ENCODE results near the gene EIF5.

DNA sequence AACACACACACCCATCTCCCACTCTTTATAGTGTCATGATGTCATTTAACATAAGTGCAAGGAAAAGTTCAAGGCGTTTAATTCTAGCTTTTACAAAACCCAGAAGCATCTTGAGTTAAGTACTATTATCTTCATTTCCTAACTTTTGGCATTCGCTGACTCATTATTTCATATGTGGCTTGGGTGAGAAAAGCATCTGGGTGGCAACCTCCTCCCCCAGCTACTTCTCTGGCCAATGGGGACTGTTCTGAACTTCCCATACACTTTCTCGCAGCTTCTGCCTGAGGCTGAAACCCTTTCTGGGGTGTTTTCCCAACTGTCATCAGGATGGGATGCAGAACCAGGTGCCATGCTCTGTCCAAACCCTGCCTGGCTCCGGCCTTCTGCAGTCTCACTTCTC, 48.3 kb downstream of the EIF5 start:
- TF ChIP-seq POLR2A (IDR thresholded peaks at IDR 0.05; ENCODE audit: borderline replicate concordance, extremely low read depth, insufficient read depth, insufficient read length) (no peak), YY1 (IDR thresholded peaks at IDR 0.05; ENCODE audit: extremely low read depth, insufficient replicate concordance, low read depth, low read length) (no peak), SRF (IDR thresholded peaks at IDR 0.05; ENCODE audit: low read depth) (no peak), EZH2phosphoT487 (IDR thresholded peaks at IDR 0.05; ENCODE audit: borderline replicate concordance) (no peak)
- TF ChIP-seq, protein P1, sequence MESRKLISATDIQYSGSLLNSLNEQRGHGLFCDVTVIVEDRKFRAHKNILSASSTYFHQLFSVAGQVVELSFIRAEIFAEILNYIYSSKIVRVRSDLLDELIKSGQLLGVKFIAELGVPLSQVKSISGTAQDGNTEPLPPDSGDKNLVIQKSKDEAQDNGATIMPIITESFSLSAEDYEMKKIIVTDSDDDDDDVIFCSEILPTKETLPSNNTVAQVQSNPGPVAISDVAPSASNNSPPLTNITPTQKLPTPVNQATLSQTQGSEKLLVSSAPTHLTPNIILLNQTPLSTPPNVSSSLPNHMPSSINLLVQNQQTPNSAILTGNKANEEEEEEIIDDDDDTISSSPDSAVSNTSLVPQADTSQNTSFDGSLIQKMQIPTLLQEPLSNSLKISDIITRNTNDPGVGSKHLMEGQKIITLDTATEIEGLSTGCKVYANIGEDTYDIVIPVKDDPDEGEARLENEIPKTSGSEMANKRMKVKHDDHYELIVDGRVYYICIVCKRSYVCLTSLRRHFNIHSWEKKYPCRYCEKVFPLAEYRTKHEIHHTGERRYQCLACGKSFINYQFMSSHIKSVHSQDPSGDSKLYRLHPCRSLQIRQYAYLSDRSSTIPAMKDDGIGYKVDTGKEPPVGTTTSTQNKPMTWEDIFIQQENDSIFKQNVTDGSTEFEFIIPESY (IDR thresholded peaks at IDR 0.05; ENCODE audit: extremely low read depth, insufficient replicate concordance, low read length) = no peak
- TF ChIP-seq, protein P2, sequence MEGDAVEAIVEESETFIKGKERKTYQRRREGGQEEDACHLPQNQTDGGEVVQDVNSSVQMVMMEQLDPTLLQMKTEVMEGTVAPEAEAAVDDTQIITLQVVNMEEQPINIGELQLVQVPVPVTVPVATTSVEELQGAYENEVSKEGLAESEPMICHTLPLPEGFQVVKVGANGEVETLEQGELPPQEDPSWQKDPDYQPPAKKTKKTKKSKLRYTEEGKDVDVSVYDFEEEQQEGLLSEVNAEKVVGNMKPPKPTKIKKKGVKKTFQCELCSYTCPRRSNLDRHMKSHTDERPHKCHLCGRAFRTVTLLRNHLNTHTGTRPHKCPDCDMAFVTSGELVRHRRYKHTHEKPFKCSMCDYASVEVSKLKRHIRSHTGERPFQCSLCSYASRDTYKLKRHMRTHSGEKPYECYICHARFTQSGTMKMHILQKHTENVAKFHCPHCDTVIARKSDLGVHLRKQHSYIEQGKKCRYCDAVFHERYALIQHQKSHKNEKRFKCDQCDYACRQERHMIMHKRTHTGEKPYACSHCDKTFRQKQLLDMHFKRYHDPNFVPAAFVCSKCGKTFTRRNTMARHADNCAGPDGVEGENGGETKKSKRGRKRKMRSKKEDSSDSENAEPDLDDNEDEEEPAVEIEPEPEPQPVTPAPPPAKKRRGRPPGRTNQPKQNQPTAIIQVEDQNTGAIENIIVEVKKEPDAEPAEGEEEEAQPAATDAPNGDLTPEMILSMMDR (IDR thresholded peaks at IDR 0.05 in 2 of 3, conservative IDR thresholded peaks at IDR 0.05 in 1 of 3; ENCODE audit: borderline replicate concordance in 1 of 3, insufficient read depth in 1 of 3, low read depth in 2 of 3, low read length in 2 of 3) = no peak

Data from HCT116 (cell line).